Prostate gland (tissue), 2 donors: Measurements from ENCODE around the gene RHBDL1. TPM values are rescaled to one million over a fixed set of nuclear protein-coding genes. Genes with fewer than 3 reads are reported as not detected.

Experiments
- DNase-seq: peaks from one replicate; pipeline ENCODE4 v3.0.0-alpha.2; 2019; ENCODE audit warnings: low spot score
- H3K27ac ChIP-seq, 2 donors: fragments of 200-600 bp; sonication (generic); 2 replicates each; pipeline ENCODE4 v1.5.1; 2017 to 2019
- H3K27me3 ChIP-seq: fragments of 200-600 bp; sonication (generic); replicated peaks from 2 replicates; pipeline ENCODE4 v1.5.1; 2019; ENCODE audit not compliant: insufficient read depth
- H3K36me3 ChIP-seq, 2 donors: fragments of 200-600 bp; sonication (generic); 1 replicate in 1 of 2; 2 replicates in 1 of 2; pipeline versions ENCODE4 v1.5.1 to v1.8.1; 2017 to 2019
- H3K4me1 ChIP-seq: fragments of 200-600 bp; sonication (generic); replicated peaks from 2 replicates; pipeline ENCODE4 v1.5.1; 2019
- H3K4me3 ChIP-seq, 2 donors: fragments of 200-600 bp; sonication (generic); 2 replicates each; pipeline ENCODE4 v1.5.1; 2017 to 2019
- H3K9me3 ChIP-seq: fragments of 200-600 bp; sonication (generic); 2 replicates; pipeline ENCODE4 v1.5.1; 2017
- CTCF ChIP-seq, 4 experiments: fragments of 200-600 bp in 2 of 4; fragments of 450-650 bp in 2 of 4; sonication (generic) in 2 of 4; IDR thresholded peaks; 1 replicate in 3 of 4; 2 replicates in 1 of 4; pipeline ENCODE4 v1.5.1; 2016 to 2019; ENCODE audit warnings: antibody characterized with exemption in 4 of 4, mild to moderate bottlenecking in 2 of 4, moderate library complexity in 2 of 4
- POLR2A ChIP-seq: fragments of 450-650 bp; IDR thresholded peaks from one replicate; pipeline ENCODE4 v1.6.1; 2016; ENCODE audit warnings: antibody characterized with exemption, mild to moderate bottlenecking
- POLR2AphosphoS5 ChIP-seq: sonication (generic); formaldehyde crosslinking; IDR thresholded peaks from one replicate; pipeline ENCODE4 v1.6.1; 2017; ENCODE audit warnings: antibody characterized with exemption
- WGBS: methylation state at CpG from one replicate; pipeline ENCODE4 v1.1.5; 2018; 5-methylcytosine and 5-hydroxymethylcytosine counted together
- intact Hi-C: fragments of 100-400 bp; cut with DNase I; formaldehyde crosslinking; loops from one replicate; pipeline ENCODE4 v1.14.2; 2022
- total RNA-seq, 2 donors: library from RNA; depleted of rRNA; stranded (reverse); fragments of >200 nt; gene quantifications; one replicate each; pipeline ENCODE4 v1.1.0, GENCODE V29; 2016

Gene RHBDL1
- total RNA-seq, 2 donors from 2014 or later = 4.5 to 4.9 TPM

DNA sequence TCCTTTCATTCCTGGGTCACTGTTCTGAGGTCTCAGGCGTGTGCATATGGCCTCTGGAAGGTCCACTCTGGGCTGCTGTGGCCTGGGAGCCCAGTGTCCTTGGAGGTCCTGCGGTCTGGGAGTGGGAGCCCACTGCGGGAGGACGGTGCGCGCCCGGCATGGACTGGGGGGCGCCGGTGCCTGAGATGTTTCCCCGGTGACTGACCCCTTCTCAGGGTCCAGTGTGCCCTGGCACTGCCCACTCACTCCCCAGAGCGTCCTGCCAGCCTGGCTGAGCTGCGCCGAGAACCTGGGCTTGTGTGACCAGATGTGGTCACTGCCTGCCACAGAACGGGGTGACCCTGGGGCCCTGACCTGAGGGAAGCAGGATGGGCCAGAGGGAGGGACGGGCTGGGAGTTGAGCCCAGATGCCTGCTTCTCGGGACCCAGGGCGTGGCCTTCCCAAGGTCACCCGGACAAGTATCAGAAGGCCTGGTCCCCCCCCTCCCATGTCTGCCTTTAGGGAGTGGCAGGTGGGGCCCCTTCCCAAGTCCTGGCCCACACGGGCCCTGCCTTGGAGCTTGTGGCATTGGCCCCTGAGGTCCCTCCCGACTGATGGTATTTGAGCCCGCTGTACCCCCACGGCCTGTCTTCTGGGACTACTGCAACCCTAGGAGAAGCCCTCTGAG is 1.1 kb upstream of the RHBDL1 start:
- DNase-seq = no peak
- no peaks in the 10 kb centered on the region for H3K9me3 ChIP-seq
- intact Hi-C loops = no loop called here
- H3K4me3 ChIP-seq = no peak overlapping the region
- H3K36me3 ChIP-seq = peaks cover 17 to 37% of the 10 kb centered on the region in 2 donors
- no peak overlapping the region for H3K27ac ChIP-seq
- TF ChIP-seq CTCF (IDR thresholded peaks at IDR 0.05) (no peak), POLR2A (no peak), POLR2AphosphoS5 (no peak)
- no peaks in the 10 kb centered on the region for H3K27me3 ChIP-seq
- no peaks in the 10 kb centered on the region for H3K4me1 ChIP-seq
- 89% methylated on average over 19 of the region's 22 CpGs for WGBS

GRCh38 chr16:675884-676564 is 553 bp downstream of the RHBDL1 start:
- DNase-seq = no peak
- WGBS = 34% methylated on average over 9 of the region's 25 CpGs
- TF ChIP-seq POLR2AphosphoS5 = no peak
- TF ChIP-seq CTCF (IDR thresholded peaks at IDR 0.05) = no peak
- no peak for TF ChIP-seq POLR2A
- intact Hi-C loops = no loop called here
- Histone ChIP-seq H3K9me3 (no peaks in the 10 kb centered on the region), H3K4me3 (peak overlapping the region; percentile 8 to 18), H3K4me1 (peaks cover 1% of the 10 kb centered on the region), H3K36me3 (peaks cover 14 to 27% of the 10 kb centered on the region in 2 donors), H3K27ac (peak overlapping the region in 1 of 2 donors; percentile 33), H3K27me3 (no peaks in the 10 kb centered on the region)

- no peak for TF ChIP-seq POLR2A
- TF ChIP-seq POLR2AphosphoS5 = no peak
- TF ChIP-seq CTCF (IDR thresholded peaks at IDR 0.05) = no peak
- no peak for DNase-seq
- H3K4me3 ChIP-seq = no peak overlapping the region
- no peaks in the 10 kb centered on the region for H3K27me3 ChIP-seq
- intact Hi-C loops = no loop called here
- H3K27ac ChIP-seq = peak overlapping the region in 1 of 2 donors; percentile 33
- 50% methylated on average over 16 of the region's 21 CpGs for WGBS
- peaks cover 14 to 22% of the 10 kb centered on the region in 2 donors for H3K36me3 ChIP-seq
- H3K9me3 ChIP-seq = no peaks in the 10 kb centered on the region
- H3K4me1 ChIP-seq = peaks cover 5% of the 10 kb centered on the region
Measured at GRCh38 chr16:676565-676902, 1.1 kb downstream of the RHBDL1 start.

DNA sequence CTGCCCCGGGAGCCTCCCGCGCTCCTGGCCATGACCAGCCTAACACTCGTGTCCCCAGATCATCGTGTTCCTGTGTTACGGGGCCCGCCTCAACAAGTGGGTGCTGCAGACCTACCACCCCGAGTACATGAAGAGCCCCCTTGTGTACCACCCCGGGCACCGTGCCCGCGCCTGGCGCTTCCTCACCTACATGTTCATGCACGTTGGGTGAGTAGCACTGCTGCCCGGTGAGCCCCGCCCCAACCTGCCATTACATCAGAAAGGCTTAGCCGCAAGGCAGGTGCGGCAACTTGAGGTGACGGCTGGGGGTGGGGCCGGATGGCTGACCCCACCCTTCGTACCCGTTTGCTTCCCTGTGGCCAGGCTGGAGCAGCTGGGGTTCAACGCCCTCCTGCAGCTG is 1.4 kb downstream of the RHBDL1 start:
- Histone ChIP-seq H3K9me3 (no peaks in the 10 kb centered on the region), H3K27ac (peak overlapping the region in 1 of 2 donors; percentile 33), H3K4me1 (peaks cover 9% of the 10 kb centered on the region), H3K27me3 (no peaks in the 10 kb centered on the region), H3K36me3 (peaks cover 12 to 21% of the 10 kb centered on the region in 2 donors), H3K4me3 (no peak overlapping the region)
- peak; percentile 89 for DNase-seq
- intact Hi-C loops = no loop called here
- 36% methylated on average over 15 of the region's 23 CpGs for WGBS
- no peak for TF ChIP-seq CTCF (IDR thresholded peaks at IDR 0.05)
- peak; percentile 86 for TF ChIP-seq POLR2AphosphoS5
- TF ChIP-seq POLR2A = peak; percentile 16
